ENCODE measurements around the gene SMURF1. TPM values are rescaled to one million over a fixed set of nuclear protein-coding genes. Genes with fewer than 3 reads are reported as not detected.

The SMURF1 gene
- 10 to 100 TPM; 29.0 to 29.1 TPM for total RNA-seq
- polyA plus RNA-seq, result 1 to 10 TPM in 2 of 3 donors, under 1 TPM in 1; 0.95 to 3.2 (median 2.0) TPM
- total RNA-seq, result 50.0 to 97.1 (median 59.3) reads per million in 6 experiments

GRCh38 chr7:99143853-99144672 is at the start of gene SMURF1:
TSS of gene SMURF1 (minus strand) at chr7:99144108. CDS start at chr7:99143780, 328 bp downstream.
- Mint-ChIP-seq H3K27ac (peak within 1 kb of the TSS; percentile 83 to 99 (median 96)), H3K36me3 (no peaks in the 10 kb centered on the region), H3K27me3 (peaks cover 0 to 2% (median 0%) of the 10 kb centered on the region in 5 donors), H3K9me3 (no peaks in the 10 kb centered on the region), H3K4me1 (peaks cover 22 to 45% (median 38%) of the 10 kb centered on the region in 4 donors), H3K4me3 (peak within 1 kb of the TSS; percentile 90 to 98 (median 95))
- POLR2A ChIA-PET, result interaction anchor here (0.5 to 2.6 kb wide), 10 partner anchors 8 to 414 kb away, joined by 3 to 14 read pairs (median 4); partner anchors contain the start of gene ZNF655
- DNase-seq, result peak; percentile 45 to 82 (median 76)
- ATAC-seq, result peak; percentile 51 to 54

- POLR2A ChIA-PET, result no interaction called here
- Mint-ChIP-seq H3K27ac (no peak overlapping the region), H3K4me3 (no peak overlapping the region), H3K4me1 (no peaks in the 10 kb centered on the region), H3K9me3 (peaks cover 0 to 8% (median 4%) of the 10 kb centered on the region in 9 donors), H3K27me3 (peaks cover 0 to 8% (median 0%) of the 10 kb centered on the region in 5 donors), H3K36me3 (peaks cover 0 to 4% (median 3%) of the 10 kb centered on the region in 3 donors)
- no peak for DNase-seq
- no peak for ATAC-seq
These were observed 48.1 kb upstream of the SMURF1 start for GRCh38 chr7:99191869-99192596.

- DNase-seq (no peak), ATAC-seq (no peak)
- H3K27me3 Mint-ChIP-seq, result peaks cover 0 to 8% (median 0%) of the 10 kb centered on the region in 5 donors
- no peaks in the 10 kb centered on the region for H3K4me1 Mint-ChIP-seq
- peak overlapping the region in 1 of 10 donors; percentile 8 for H3K27ac Mint-ChIP-seq
- POLR2A ChIA-PET, result interaction anchor here (0.5 to 0.7 kb wide), 2 partner anchors 11 to 15 kb away, joined by 4 to 8 read pairs; no protein-coding TSS in a partner anchor
- H3K9me3 Mint-ChIP-seq, result no peaks in the 10 kb centered on the region
- H3K36me3 Mint-ChIP-seq, result no peaks in the 10 kb centered on the region
- no peak overlapping the region for H3K4me3 Mint-ChIP-seq
These were observed 46.6 kb upstream of the SMURF1 start for GRCh38 chr7:99190359-99191009.

DNA sequence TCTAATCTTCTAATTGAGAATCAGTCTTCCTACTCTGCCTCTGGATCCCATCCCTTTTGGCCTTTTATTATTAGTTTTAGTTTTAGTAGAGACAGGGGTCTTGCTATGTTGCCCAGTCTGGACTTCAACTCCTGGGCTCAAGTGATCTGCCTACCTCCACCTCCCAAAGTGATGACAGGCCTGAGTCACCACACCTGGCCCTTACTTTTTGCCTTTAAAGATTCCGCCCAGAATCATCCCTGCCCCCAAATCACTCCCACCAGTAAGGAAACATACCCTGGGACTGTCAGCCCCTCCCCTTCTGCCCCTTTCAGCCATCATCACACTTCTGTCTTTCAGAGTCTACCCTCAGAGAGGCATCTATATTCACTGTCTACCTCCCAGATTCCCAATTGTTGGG is 45.3 kb upstream of the SMURF1 start:
- no peaks in the 10 kb centered on the region for H3K4me1 Mint-ChIP-seq
- no peak for DNase-seq
- H3K9me3 Mint-ChIP-seq, result no peaks in the 10 kb centered on the region
- POLR2A ChIA-PET, result no interaction called here
- H3K27me3 Mint-ChIP-seq, result peaks cover 0 to 8% (median 0%) of the 10 kb centered on the region in 5 donors
- ATAC-seq, result no peak
- H3K27ac Mint-ChIP-seq, result peak overlapping the region in 1 of 10 donors; percentile 42
- H3K36me3 Mint-ChIP-seq, result no peaks in the 10 kb centered on the region
- no peak overlapping the region for H3K4me3 Mint-ChIP-seq

- Mint-ChIP-seq H3K4me3 (no peak overlapping the region), H3K27ac (no peak overlapping the region), H3K9me3 (no peaks in the 10 kb centered on the region), H3K36me3 (no peaks in the 10 kb centered on the region), H3K4me1 (no peaks in the 10 kb centered on the region), H3K27me3 (peaks cover 0 to 10% (median 0%) of the 10 kb centered on the region in 5 donors)
- no peak for ATAC-seq
- no peak for DNase-seq
- POLR2A ChIA-PET, result interaction anchor here (0.7 kb wide), 1 partner anchor 25 kb away, joined by 7 read pairs; no protein-coding TSS in a partner anchor
These were observed 44.3 kb upstream of the SMURF1 start for GRCh38 chr7:99188221-99188620.

GRCh38 chr7:99184532-99185218 is 40.8 kb upstream of the SMURF1 start:
- Mint-ChIP-seq H3K27me3 (peaks cover 0 to 9% (median 1%) of the 10 kb centered on the region in 5 donors), H3K4me1 (peaks cover 0 to 5% (median 0%) of the 10 kb centered on the region in 4 donors), H3K9me3 (no peaks in the 10 kb centered on the region), H3K36me3 (no peaks in the 10 kb centered on the region), H3K27ac (no peak overlapping the region), H3K4me3 (no peak overlapping the region)
- POLR2A ChIA-PET, result no interaction called here
- no peak for DNase-seq
- no peak for ATAC-seq

DNA sequence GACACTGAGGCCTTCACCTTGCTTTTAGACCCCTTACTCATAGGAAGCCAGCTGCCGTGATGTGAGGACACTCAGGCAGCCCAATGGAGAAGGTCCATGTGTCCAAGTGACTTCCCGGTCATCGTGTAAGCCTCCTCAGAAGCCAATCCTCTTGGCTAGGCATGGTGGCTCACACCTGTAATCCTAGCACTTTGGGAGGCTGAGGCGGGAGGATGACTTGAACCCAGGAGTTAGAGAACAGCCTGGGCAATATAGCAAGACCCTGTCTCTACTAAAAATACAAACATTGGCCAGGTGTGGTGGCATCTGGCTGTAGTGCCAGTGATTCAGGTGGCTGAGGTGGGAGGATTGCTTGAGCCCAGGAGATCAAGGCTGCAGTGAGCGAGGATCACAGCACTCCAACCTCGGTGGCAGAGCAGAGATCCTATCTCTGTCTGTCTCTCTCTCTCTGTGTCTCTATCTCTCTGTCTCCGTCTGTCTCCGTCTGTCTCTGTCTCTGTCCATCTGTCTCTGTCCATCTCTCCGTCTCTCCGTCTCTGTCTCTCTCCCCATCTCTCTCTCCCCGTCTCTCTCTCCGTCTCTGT is 36.3 kb upstream of the SMURF1 start:
- Mint-ChIP-seq H3K9me3 (no peaks in the 10 kb centered on the region), H3K4me3 (no peak overlapping the region), H3K27me3 (peaks cover 0 to 8% (median 1%) of the 10 kb centered on the region in 5 donors), H3K4me1 (peaks cover 0 to 5% (median 0%) of the 10 kb centered on the region in 4 donors), H3K36me3 (no peaks in the 10 kb centered on the region), H3K27ac (peak overlapping the region in 1 of 10 donors; percentile 91)
- DNase-seq (no peak), ATAC-seq (no peak)
- POLR2A ChIA-PET, result no interaction called here

- no peaks in the 10 kb centered on the region for H3K36me3 Mint-ChIP-seq
These were observed 33.3 kb upstream of the SMURF1 start for GRCh38 chr7:99177165-99177564.

GRCh38 chr7:99173787-99174186 is 29.9 kb upstream of the SMURF1 start:
- DNase-seq (no peak), ATAC-seq (no peak)
- no peaks in the 10 kb centered on the region for H3K9me3 Mint-ChIP-seq
- no peaks in the 10 kb centered on the region for H3K36me3 Mint-ChIP-seq
- no peaks in the 10 kb centered on the region for H3K4me1 Mint-ChIP-seq
- H3K27ac Mint-ChIP-seq, result no peak overlapping the region
- H3K4me3 Mint-ChIP-seq, result no peak overlapping the region
- H3K27me3 Mint-ChIP-seq, result peaks cover 0 to 7% (median under 1%) of the 10 kb centered on the region in 5 donors
- POLR2A ChIA-PET, result no interaction called here

More at GRCh38 chr7:99177165-99177564, 33.3 kb upstream of the SMURF1 start:
- Mint-ChIP-seq H3K9me3 (no peaks in the 10 kb centered on the region), H3K27ac (no peak overlapping the region), H3K4me1 (peaks cover 0 to 5% (median 0%) of the 10 kb centered on the region in 4 donors), H3K27me3 (peaks cover 0 to 8% (median 3%) of the 10 kb centered on the region in 5 donors), H3K4me3 (no peak overlapping the region)
- POLR2A ChIA-PET, result interaction anchor here (0.6 kb wide), 1 partner anchor 155 kb away, joined by 3 read pairs; no protein-coding TSS in a partner anchor
- no peak for ATAC-seq
- DNase-seq, result no peak

DNA sequence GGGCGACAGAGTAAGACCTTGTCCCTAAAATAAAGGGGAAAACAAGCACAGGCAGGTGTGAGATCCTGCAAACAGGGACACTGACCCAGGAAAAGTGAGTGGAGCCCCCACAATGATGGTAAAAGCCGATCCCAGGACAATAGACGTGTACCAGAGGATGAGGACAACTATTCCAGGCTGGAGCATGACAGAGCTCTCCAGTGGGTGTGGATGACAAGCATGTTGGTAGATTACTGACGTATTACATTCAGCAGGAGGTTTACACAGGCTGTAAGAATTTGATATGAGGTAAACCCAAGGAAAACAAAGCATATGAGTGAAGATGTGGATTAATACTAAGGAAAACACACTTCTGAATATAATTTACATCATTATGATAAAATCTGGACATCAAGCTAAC is 27.8 kb upstream of the SMURF1 start:
- H3K4me1 Mint-ChIP-seq, result no peaks in the 10 kb centered on the region
- ATAC-seq, result no peak
- no peak overlapping the region for H3K4me3 Mint-ChIP-seq
- peaks cover 0 to 10% (median 5%) of the 10 kb centered on the region in 5 donors for H3K27me3 Mint-ChIP-seq
- POLR2A ChIA-PET, result interaction anchor here (0.6 kb wide), 1 partner anchor 36 kb away, joined by 3 read pairs; the partner anchor contains the start of gene KPNA7
- no peaks in the 10 kb centered on the region for H3K9me3 Mint-ChIP-seq
- DNase-seq, result no peak
- H3K36me3 Mint-ChIP-seq, result no peaks in the 10 kb centered on the region
- H3K27ac Mint-ChIP-seq, result peak overlapping the region in 1 of 10 donors; percentile 60

- H3K9me3 Mint-ChIP-seq, result no peaks in the 10 kb centered on the region
- H3K27ac Mint-ChIP-seq, result no peak overlapping the region
- H3K27me3 Mint-ChIP-seq, result peaks cover 0 to 10% (median 5%) of the 10 kb centered on the region in 5 donors
- DNase-seq, result no peak
- no peak overlapping the region for H3K4me3 Mint-ChIP-seq
- POLR2A ChIA-PET, result no interaction called here
- no peaks in the 10 kb centered on the region for H3K36me3 Mint-ChIP-seq
- ATAC-seq, result no peak
- H3K4me1 Mint-ChIP-seq, result no peaks in the 10 kb centered on the region
These were observed 26.8 kb upstream of the SMURF1 start for GRCh38 chr7:99170730-99171074.
